Left ventricle myocardium inferior (tissue), 1 donor: ENCODE results near the gene ACER2. TPM values are rescaled to one million over a fixed set of nuclear protein-coding genes. Genes with fewer than 3 reads are reported as not detected.

ENCODE experiments used
- DNase-seq: peaks from one replicate; pipeline ENCODE4 v3.0.0-alpha.2; 2020
- H3K27ac ChIP-seq: fragments of 200-600 bp; replicated peaks from 2 replicates; pipeline ENCODE4 v1.8.0; 2021
- H3K27me3 ChIP-seq: fragments of 200-600 bp; 2 replicates; pipeline ENCODE4 v1.8.0; 2021; ENCODE audit warnings: low read depth
- H3K36me3 ChIP-seq: fragments of 200-600 bp; 2 replicates; pipeline ENCODE4 v1.8.0; 2021
- H3K4me1 ChIP-seq: fragments of 200-600 bp; 2 replicates; pipeline ENCODE4 v1.8.0; 2021
- H3K4me3 ChIP-seq: fragments of 200-600 bp; 2 replicates; pipeline ENCODE4 v1.8.0; 2021; ENCODE audit warnings: mild to moderate bottlenecking, moderate library complexity
- H3K9me3 ChIP-seq: fragments of 200-600 bp; replicated peaks from 2 replicates; pipeline ENCODE4 v1.8.0; 2021
- intact Hi-C: fragments of 100-400 bp; cut with micrococcal nuclease; formaldehyde crosslinking; loops from one replicate; pipeline ENCODE4 v1.11.0; 2022
- total RNA-seq: library from RNA; stranded (reverse); fragmentation: NEBNext Ultra II Directional; extraction: Animal tissue kit (Norgen Biotek cat#: 25700); gene quantifications from one replicate; pipeline ENCODE4 v1.2.1, GENCODE V29; 2021
- TF ChIP-seq, protein P1 (sequence below): fragments of 200-600 bp; IDR thresholded peaks from 2 replicates; pipeline ENCODE4 v1.8.0; 2021; ENCODE audit warnings: antibody characterized with exemption, mild to moderate bottlenecking, borderline replicate concordance
- donor health status: DM: no; HTN: yes; CAD: no; lungs with severe emphysema.

The ACER2 gene
- total RNA-seq, 1 donor from 2014 or later, result 3.8 TPM

- intact Hi-C loops, result no loop called here
- no peak for DNase-seq
- H3K4me1 ChIP-seq, result no peaks in the 10 kb centered on the region
- no peaks in the 10 kb centered on the region for H3K9me3 ChIP-seq
- H3K4me3 ChIP-seq, result no peak overlapping the region
- no peak overlapping the region for H3K27ac ChIP-seq
- H3K27me3 ChIP-seq, result peaks cover 5% of the 10 kb centered on the region
- H3K36me3 ChIP-seq, result no peaks in the 10 kb centered on the region
- TF ChIP-seq, protein P1, sequence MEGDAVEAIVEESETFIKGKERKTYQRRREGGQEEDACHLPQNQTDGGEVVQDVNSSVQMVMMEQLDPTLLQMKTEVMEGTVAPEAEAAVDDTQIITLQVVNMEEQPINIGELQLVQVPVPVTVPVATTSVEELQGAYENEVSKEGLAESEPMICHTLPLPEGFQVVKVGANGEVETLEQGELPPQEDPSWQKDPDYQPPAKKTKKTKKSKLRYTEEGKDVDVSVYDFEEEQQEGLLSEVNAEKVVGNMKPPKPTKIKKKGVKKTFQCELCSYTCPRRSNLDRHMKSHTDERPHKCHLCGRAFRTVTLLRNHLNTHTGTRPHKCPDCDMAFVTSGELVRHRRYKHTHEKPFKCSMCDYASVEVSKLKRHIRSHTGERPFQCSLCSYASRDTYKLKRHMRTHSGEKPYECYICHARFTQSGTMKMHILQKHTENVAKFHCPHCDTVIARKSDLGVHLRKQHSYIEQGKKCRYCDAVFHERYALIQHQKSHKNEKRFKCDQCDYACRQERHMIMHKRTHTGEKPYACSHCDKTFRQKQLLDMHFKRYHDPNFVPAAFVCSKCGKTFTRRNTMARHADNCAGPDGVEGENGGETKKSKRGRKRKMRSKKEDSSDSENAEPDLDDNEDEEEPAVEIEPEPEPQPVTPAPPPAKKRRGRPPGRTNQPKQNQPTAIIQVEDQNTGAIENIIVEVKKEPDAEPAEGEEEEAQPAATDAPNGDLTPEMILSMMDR, result no peak
Observed at GRCh38 chr9:19485193-19485592, 76.4 kb downstream of the ACER2 start.

DNA sequence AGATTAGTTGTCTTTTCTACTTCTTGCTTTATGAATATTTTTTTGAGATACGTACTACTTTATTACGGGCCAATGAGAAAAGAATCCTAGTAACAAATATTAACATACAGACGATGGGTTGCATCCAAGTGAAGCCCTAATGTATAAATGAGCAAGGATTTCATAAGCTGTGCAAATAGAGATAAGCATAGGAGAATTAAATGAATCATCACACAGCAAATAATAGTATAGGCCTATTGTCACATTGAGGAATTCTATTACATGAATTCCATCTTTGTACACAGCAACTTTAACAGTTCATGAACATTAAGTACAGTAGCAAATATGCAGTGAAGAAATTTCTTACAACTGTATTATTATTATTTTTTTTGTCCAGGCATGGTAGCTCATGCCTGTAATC lies 78.0 kb downstream of the ACER2 start:
- H3K9me3 ChIP-seq, result no peaks in the 10 kb centered on the region
- intact Hi-C loops, result no loop called here
- no peak overlapping the region for H3K4me3 ChIP-seq
- no peaks in the 10 kb centered on the region for H3K36me3 ChIP-seq
- DNase-seq, result no peak
- H3K4me1 ChIP-seq, result no peaks in the 10 kb centered on the region
- TF ChIP-seq, protein P1, result no peak
- H3K27me3 ChIP-seq, result peaks cover 5% of the 10 kb centered on the region
- no peak overlapping the region for H3K27ac ChIP-seq

DNA sequence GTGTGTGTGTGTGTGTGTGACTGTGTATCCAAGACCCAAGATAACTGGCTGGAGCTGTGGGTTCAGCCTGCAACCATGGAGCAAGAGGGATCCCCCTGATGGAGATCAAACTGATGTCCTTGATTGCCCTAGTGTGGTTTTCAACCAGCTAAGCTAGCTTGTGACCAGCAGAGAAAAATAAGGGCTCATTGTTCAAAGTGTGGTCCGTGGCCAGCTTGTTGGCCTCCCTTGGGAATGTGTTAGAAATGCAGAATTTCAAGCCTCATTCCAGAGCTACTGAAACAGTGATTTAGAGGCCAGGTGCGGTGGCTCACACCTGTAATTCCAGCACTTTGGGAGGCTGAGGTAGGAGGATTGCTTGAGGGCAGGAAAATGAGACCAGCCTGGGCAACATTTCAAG lies 79.9 kb downstream of the ACER2 start:
- Histone ChIP-seq H3K9me3 (no peaks in the 10 kb centered on the region), H3K27ac (no peak overlapping the region), H3K4me1 (peaks cover 12% of the 10 kb centered on the region), H3K27me3 (peaks cover 10% of the 10 kb centered on the region), H3K4me3 (no peak overlapping the region), H3K36me3 (no peaks in the 10 kb centered on the region)
- TF ChIP-seq, protein P1, result no peak
- intact Hi-C loops, result no loop called here
- no peak for DNase-seq

- Histone ChIP-seq H3K27ac (no peak overlapping the region), H3K36me3 (no peaks in the 10 kb centered on the region), H3K4me1 (peaks cover 14% of the 10 kb centered on the region), H3K4me3 (no peak overlapping the region), H3K27me3 (peaks cover 12% of the 10 kb centered on the region), H3K9me3 (no peaks in the 10 kb centered on the region)
- TF ChIP-seq, protein P1, result no peak
- no peak for DNase-seq
- intact Hi-C loops, result no loop called here
Observed at GRCh38 chr9:19490269-19490668, 81.5 kb downstream of the ACER2 start.

- H3K27ac ChIP-seq, result no peak overlapping the region
- H3K4me1 ChIP-seq, result peaks cover 14% of the 10 kb centered on the region
- H3K27me3 ChIP-seq, result peaks cover 12% of the 10 kb centered on the region
- DNase-seq, result no peak
- H3K9me3 ChIP-seq, result no peaks in the 10 kb centered on the region
- no peak overlapping the region for H3K4me3 ChIP-seq
- intact Hi-C loops, result no loop called here
- TF ChIP-seq, protein P1, result no peak
- H3K36me3 ChIP-seq, result no peaks in the 10 kb centered on the region
Observed at GRCh38 chr9:19490828-19491227, 82.0 kb downstream of the ACER2 start.

DNA sequence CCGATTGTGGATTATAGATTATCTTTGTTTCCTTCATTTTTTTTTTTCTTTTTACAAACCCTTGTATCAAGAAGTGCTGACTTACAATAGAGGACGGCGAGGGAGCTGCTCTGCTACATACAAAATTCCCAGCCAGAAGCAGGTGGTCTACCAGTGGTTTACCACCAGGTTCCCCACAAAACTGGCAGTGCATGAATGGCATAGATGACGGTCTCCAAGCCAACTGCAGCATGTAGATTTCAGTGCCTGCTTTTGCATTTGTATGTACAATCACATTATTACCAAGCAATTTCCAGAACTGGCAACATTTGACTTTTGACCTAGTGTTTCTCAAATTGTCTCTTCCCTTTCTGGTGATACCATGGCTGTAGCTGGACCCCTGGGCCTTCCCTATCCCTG lies 84.0 kb downstream of the ACER2 start:
- peaks cover 14% of the 10 kb centered on the region for H3K4me1 ChIP-seq
- intact Hi-C loops, result no loop called here
- H3K9me3 ChIP-seq, result no peaks in the 10 kb centered on the region
- no peaks in the 10 kb centered on the region for H3K36me3 ChIP-seq
- peak overlapping the region; percentile 53 for H3K4me3 ChIP-seq
- DNase-seq, result no peak
- TF ChIP-seq, protein P1, result no peak
- H3K27me3 ChIP-seq, result peaks cover 12% of the 10 kb centered on the region
- H3K27ac ChIP-seq, result peak overlapping the region; percentile 60
